Karpas-422 (cell line): ENCODE results near the gene CELF2. TPM values are rescaled to one million over a fixed set of nuclear protein-coding genes. Genes with fewer than 3 reads are reported as not detected.

Experiments
- DNase-seq: peaks from one replicate; pipeline ENCODE4 v3.0.0-alpha.2; 2015
- H2AFZ ChIP-seq: fragments of 200-600 bp; sonication (generic); 2 replicates; pipeline ENCODE4 v1.6.1; 2014; ENCODE audit warnings: antibody characterized with exemption, low read length, mixed read lengths
- H3K27ac ChIP-seq: fragments of 200-600 bp; sonication (generic); 2 replicates; pipeline ENCODE4 v1.5.1; 2014; ENCODE audit warnings: mild to moderate bottlenecking, low read length, moderate library complexity
- H3K27me3 ChIP-seq: fragments of 200-600 bp; sonication (generic); 2 replicates; pipeline ENCODE4 v1.6.1; 2014; ENCODE audit warnings: low read length, mixed read lengths
- H3K36me3 ChIP-seq: fragments of 200-600 bp; sonication (generic); 2 replicates; pipeline ENCODE4 v1.6.1; 2014; ENCODE audit warnings: low read length, mixed read lengths; ENCODE audit not compliant: insufficient read depth
- H3K4me1 ChIP-seq: fragments of 200-600 bp; sonication (generic); 2 replicates; pipeline ENCODE4 v1.6.1; 2014; ENCODE audit warnings: mild to moderate bottlenecking, low read length, mixed read lengths
- H3K4me2 ChIP-seq: fragments of 200-600 bp; sonication (generic); 2 replicates; pipeline ENCODE4 v1.6.1; 2014; ENCODE audit warnings: low read length, low read depth, mild to moderate bottlenecking; ENCODE audit not compliant: poor library complexity, severe bottlenecking
- H3K4me3 ChIP-seq: fragments of 200-600 bp; sonication (generic); 2 replicates; pipeline ENCODE4 v1.5.1; 2014; ENCODE audit warnings: mild to moderate bottlenecking, antibody characterized with exemption, low read length, mixed read lengths
- H3K79me2 ChIP-seq: fragments of 200-600 bp; sonication (generic); 2 replicates; pipeline ENCODE4 v1.6.1; 2014; ENCODE audit warnings: mild to moderate bottlenecking, low read length, mixed read lengths
- H3K9ac ChIP-seq: fragments of 200-600 bp; sonication (generic); 2 replicates; pipeline ENCODE4 v1.6.0; 2014; ENCODE audit warnings: low read length
- H3K9me2 ChIP-seq: fragments of 200-600 bp; sonication (generic), shearing (Covaris generic); replicated peaks from 2 replicates; pipeline ENCODE4 v1.6.0; 2014; ENCODE audit warnings: mild to moderate bottlenecking, low read length, moderate library complexity; ENCODE audit not compliant: insufficient read depth
- H3K9me3 ChIP-seq: fragments of 300-700, 200-600 bp; sonication (generic); 2 replicates; pipeline ENCODE4 v1.6.1; 2014; ENCODE audit warnings: low read length, mixed read lengths
- H4K20me1 ChIP-seq: fragments of 200-600 bp; sonication (generic); 2 replicates; pipeline ENCODE4 v1.6.1; 2014; ENCODE audit warnings: mild to moderate bottlenecking, antibody characterized with exemption, low read length, low read depth; ENCODE audit not compliant: insufficient read depth
- total RNA-seq: library from RNA; depleted of rRNA; stranded (reverse); fragments of >200 nt; shearing (Covaris generic); gene quantifications from 2 replicates; pipeline ENCODE4 v1.2.3, GENCODE V29; 2014; ENCODE audit warnings: low replicate concordance; rRNA removed

CELF2 gene
- 0.14 and 2.3 TPM in 2 replicates for total RNA-seq

GRCh38 chr10:11017570-11018431 lies at the start of gene CELF2:
Gene CELF2 (plus strand): TSS chr10:11017872. CDS start chr10:11018090, 218 bp downstream.
- Histone ChIP-seq H3K27ac (no peak within 1 kb of the TSS), H3K9me2 (no peaks in the 10 kb centered on the region), H3K4me3 (no peak within 1 kb of the TSS), H2AFZ (no peak within 1 kb of the TSS), H3K36me3 (no peaks in the 10 kb centered on the region), H3K4me1 (peaks cover 3% of the 10 kb centered on the region; the same call in 1 of the 2 replicates), H3K79me2 (no peaks in the 10 kb centered on the region), H4K20me1 (no peaks in the 10 kb centered on the region), H3K9ac (no peak within 1 kb of the TSS), H3K4me2 (no peak within 1 kb of the TSS), H3K27me3 (no peaks in the 10 kb centered on the region), H3K9me3 (no peaks in the 10 kb centered on the region)
- DNase-seq: no peak

DNA sequence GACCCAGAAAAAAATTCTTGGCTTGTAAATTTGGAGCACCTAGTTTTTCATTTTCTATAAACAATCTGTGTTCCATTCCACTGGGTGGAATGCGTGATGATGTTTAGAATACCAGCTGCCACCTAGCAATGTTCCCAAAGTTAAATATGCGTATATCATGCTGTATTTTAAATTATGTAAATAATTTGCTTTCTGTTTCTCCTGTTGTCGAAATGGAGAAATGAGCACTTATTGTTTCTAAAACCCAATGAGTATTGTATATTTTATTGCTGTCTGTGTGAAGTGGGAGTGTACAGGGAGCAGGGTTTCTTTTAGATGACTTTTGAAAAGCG lies 49.4 kb upstream of the CELF2 start:
- no peaks in the 10 kb centered on the region for H3K4me1 ChIP-seq
- no peaks in the 10 kb centered on the region for H3K79me2 ChIP-seq
- no peak overlapping the region for H2AFZ ChIP-seq
- no peak overlapping the region for H3K9ac ChIP-seq
- no peak overlapping the region for H3K4me2 ChIP-seq
- no peak for DNase-seq
- H3K9me3 ChIP-seq: no peaks in the 10 kb centered on the region
- no peak overlapping the region for H3K27ac ChIP-seq
- H3K4me3 ChIP-seq: no peak overlapping the region
- H3K36me3 ChIP-seq: no peaks in the 10 kb centered on the region
- H4K20me1 ChIP-seq: no peaks in the 10 kb centered on the region
- H3K9me2 ChIP-seq: no peaks in the 10 kb centered on the region
- H3K27me3 ChIP-seq: no peaks in the 10 kb centered on the region

DNA sequence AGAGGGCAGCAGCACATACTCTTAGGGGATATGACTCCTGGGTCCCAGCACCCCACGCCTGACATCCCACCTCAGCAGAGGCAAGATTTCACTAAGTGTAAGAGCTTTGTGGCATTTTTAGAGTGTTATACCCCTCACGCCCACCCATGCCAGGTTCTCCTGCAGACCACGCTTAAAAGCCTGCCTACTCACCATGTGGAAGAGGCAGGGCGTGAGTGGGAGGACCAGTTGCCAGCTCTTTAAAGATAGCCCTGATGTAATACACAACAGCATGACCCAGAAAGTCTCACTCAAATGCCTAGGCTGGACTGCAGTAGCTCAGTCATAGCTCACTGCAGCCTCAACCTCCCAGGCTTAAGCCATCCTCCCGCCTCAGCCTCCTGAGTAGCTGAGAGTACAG lies 44.4 kb upstream of the CELF2 start:
- DNase-seq: no peak
- H3K4me3 ChIP-seq: no peak overlapping the region

GRCh38 chr10:10975647-10976046 lies 42.0 kb upstream of the CELF2 start:
- no peaks in the 10 kb centered on the region for H3K9me2 ChIP-seq
- no peak for DNase-seq
- H3K79me2 ChIP-seq: no peaks in the 10 kb centered on the region
- no peak overlapping the region for H2AFZ ChIP-seq
- no peak overlapping the region for H3K9ac ChIP-seq
- no peaks in the 10 kb centered on the region for H3K9me3 ChIP-seq
- no peaks in the 10 kb centered on the region for H3K36me3 ChIP-seq
- H3K4me1 ChIP-seq: no peaks in the 10 kb centered on the region
- no peak overlapping the region for H3K4me2 ChIP-seq
- H3K27me3 ChIP-seq: no peaks in the 10 kb centered on the region
- no peaks in the 10 kb centered on the region for H4K20me1 ChIP-seq
- H3K27ac ChIP-seq: no peak overlapping the region
- no peak overlapping the region for H3K4me3 ChIP-seq

More for the DNA sequence above, 44.4 kb upstream of the CELF2 start:
- Histone ChIP-seq H3K4me2 (no peak overlapping the region), H3K9me3 (no peaks in the 10 kb centered on the region), H3K27ac (no peak overlapping the region), H3K4me1 (no peaks in the 10 kb centered on the region), H3K9me2 (no peaks in the 10 kb centered on the region), H3K27me3 (no peaks in the 10 kb centered on the region), H3K9ac (no peak overlapping the region), H2AFZ (no peak overlapping the region), H4K20me1 (no peaks in the 10 kb centered on the region), H3K79me2 (no peaks in the 10 kb centered on the region), H3K36me3 (no peaks in the 10 kb centered on the region)

DNA sequence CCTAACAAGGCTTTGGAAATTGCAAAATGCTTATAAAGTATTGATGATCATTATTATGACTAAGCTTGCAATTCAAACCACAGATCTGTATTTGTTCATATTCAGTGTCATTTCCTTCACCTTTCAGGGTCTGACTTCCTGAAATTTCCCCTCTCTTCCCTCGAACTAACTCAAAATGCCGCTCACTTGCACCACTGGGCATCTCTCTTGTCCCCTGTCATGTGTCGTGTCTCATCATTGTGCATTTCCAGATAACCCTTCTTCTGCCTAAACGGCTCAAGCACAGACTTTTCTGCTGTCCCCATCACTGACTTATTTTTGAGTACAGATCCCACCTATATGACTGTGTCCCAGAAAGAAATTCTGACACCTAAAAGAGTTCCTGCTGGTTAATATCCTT lies 41.0 kb upstream of the CELF2 start:
- DNase-seq: no peak
- Histone ChIP-seq H4K20me1 (no peaks in the 10 kb centered on the region), H3K27me3 (no peaks in the 10 kb centered on the region), H3K36me3 (no peaks in the 10 kb centered on the region), H3K79me2 (no peaks in the 10 kb centered on the region), H3K9me2 (no peaks in the 10 kb centered on the region), H3K4me3 (no peak overlapping the region), H2AFZ (no peak overlapping the region), H3K4me2 (no peak overlapping the region), H3K9me3 (no peaks in the 10 kb centered on the region), H3K9ac (no peak overlapping the region), H3K27ac (no peak overlapping the region), H3K4me1 (no peaks in the 10 kb centered on the region)

- Histone ChIP-seq H3K4me1 (no peaks in the 10 kb centered on the region), H3K9ac (no peak overlapping the region), H3K27ac (no peak overlapping the region), H3K9me2 (no peaks in the 10 kb centered on the region), H3K27me3 (no peaks in the 10 kb centered on the region), H3K4me3 (no peak overlapping the region), H2AFZ (no peak overlapping the region), H4K20me1 (no peaks in the 10 kb centered on the region), H3K79me2 (no peaks in the 10 kb centered on the region), H3K36me3 (no peaks in the 10 kb centered on the region), H3K4me2 (no peak overlapping the region), H3K9me3 (no peaks in the 10 kb centered on the region)
- no peak for DNase-seq
Measured at GRCh38 chr10:10977226-10977956, 40.3 kb upstream of the CELF2 start.

- H3K4me2 ChIP-seq: no peak overlapping the region
- H3K79me2 ChIP-seq: no peaks in the 10 kb centered on the region
- no peak overlapping the region for H2AFZ ChIP-seq
- H3K4me1 ChIP-seq: no peaks in the 10 kb centered on the region
- no peaks in the 10 kb centered on the region for H4K20me1 ChIP-seq
- H3K36me3 ChIP-seq: no peaks in the 10 kb centered on the region
- no peaks in the 10 kb centered on the region for H3K9me2 ChIP-seq
- no peak overlapping the region for H3K27ac ChIP-seq
- H3K9me3 ChIP-seq: no peaks in the 10 kb centered on the region
- no peak overlapping the region for H3K4me3 ChIP-seq
- H3K27me3 ChIP-seq: no peaks in the 10 kb centered on the region; the same call in 1 of the 2 replicates
- H3K9ac ChIP-seq: no peak overlapping the region
- no peak for DNase-seq
Measured at GRCh38 chr10:10977978-10978377, 39.7 kb upstream of the CELF2 start.

GRCh38 chr10:10985361-10985760 lies 32.3 kb upstream of the CELF2 start:
- H3K79me2 ChIP-seq: no peaks in the 10 kb centered on the region
- no peak for DNase-seq
- H3K36me3 ChIP-seq: no peaks in the 10 kb centered on the region
- H3K27me3 ChIP-seq: no peaks in the 10 kb centered on the region; the same call in 1 of the 2 replicates
- no peaks in the 10 kb centered on the region for H3K4me1 ChIP-seq
- no peak overlapping the region for H3K27ac ChIP-seq
- no peaks in the 10 kb centered on the region for H3K9me2 ChIP-seq
- no peak overlapping the region for H2AFZ ChIP-seq
- no peak overlapping the region for H3K9ac ChIP-seq
- no peak overlapping the region for H3K4me3 ChIP-seq
- no peak overlapping the region for H3K4me2 ChIP-seq
- no peaks in the 10 kb centered on the region for H4K20me1 ChIP-seq
- no peaks in the 10 kb centered on the region for H3K9me3 ChIP-seq
